WI38 (cell line): ENCODE data around the gene MPZL3.

Source experiments
- H3K4me3 ChIP-seq: 2 replicates; pipeline ENCODE4 v1.5.1; 2011; ENCODE audit warnings: low read depth, mild to moderate bottlenecking, control low read depth, low read length
- TF ChIP-seq, protein P1 (sequence below): IDR thresholded peaks from 2 replicates; pipeline ENCODE4 v1.5.1; 2012; ENCODE audit warnings: low read depth, mild to moderate bottlenecking, control low read depth, low read length

Gene MPZL3

DNA sequence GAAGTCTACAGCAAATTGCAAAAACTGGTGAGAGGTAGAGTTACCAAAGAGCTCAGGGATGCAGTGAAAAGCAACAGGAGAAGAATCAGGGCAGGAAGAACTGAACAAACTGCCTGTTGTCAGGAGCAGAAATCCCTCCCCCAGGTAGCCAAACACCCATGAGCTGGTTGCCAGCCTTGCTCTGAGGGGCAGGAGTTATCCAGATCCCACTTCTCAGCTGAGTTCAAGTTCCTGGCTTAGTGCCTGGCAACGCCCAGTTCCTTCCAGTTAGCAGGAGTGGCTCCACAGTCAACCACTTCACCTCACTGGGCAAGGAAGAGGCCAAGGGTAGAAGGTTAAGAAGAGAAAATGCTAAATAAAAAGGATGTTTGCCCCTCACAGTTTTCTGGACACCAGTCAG, 13.8 kb upstream of the MPZL3 start:
- TF ChIP-seq, protein P1, sequence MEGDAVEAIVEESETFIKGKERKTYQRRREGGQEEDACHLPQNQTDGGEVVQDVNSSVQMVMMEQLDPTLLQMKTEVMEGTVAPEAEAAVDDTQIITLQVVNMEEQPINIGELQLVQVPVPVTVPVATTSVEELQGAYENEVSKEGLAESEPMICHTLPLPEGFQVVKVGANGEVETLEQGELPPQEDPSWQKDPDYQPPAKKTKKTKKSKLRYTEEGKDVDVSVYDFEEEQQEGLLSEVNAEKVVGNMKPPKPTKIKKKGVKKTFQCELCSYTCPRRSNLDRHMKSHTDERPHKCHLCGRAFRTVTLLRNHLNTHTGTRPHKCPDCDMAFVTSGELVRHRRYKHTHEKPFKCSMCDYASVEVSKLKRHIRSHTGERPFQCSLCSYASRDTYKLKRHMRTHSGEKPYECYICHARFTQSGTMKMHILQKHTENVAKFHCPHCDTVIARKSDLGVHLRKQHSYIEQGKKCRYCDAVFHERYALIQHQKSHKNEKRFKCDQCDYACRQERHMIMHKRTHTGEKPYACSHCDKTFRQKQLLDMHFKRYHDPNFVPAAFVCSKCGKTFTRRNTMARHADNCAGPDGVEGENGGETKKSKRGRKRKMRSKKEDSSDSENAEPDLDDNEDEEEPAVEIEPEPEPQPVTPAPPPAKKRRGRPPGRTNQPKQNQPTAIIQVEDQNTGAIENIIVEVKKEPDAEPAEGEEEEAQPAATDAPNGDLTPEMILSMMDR = no peak
- H3K4me3 ChIP-seq = no peak overlapping the region

GRCh38 chr11:118264569-118265465, 12.7 kb upstream of the MPZL3 start:
- no peak overlapping the region for H3K4me3 ChIP-seq
- TF ChIP-seq, protein P1 = no peak

DNA sequence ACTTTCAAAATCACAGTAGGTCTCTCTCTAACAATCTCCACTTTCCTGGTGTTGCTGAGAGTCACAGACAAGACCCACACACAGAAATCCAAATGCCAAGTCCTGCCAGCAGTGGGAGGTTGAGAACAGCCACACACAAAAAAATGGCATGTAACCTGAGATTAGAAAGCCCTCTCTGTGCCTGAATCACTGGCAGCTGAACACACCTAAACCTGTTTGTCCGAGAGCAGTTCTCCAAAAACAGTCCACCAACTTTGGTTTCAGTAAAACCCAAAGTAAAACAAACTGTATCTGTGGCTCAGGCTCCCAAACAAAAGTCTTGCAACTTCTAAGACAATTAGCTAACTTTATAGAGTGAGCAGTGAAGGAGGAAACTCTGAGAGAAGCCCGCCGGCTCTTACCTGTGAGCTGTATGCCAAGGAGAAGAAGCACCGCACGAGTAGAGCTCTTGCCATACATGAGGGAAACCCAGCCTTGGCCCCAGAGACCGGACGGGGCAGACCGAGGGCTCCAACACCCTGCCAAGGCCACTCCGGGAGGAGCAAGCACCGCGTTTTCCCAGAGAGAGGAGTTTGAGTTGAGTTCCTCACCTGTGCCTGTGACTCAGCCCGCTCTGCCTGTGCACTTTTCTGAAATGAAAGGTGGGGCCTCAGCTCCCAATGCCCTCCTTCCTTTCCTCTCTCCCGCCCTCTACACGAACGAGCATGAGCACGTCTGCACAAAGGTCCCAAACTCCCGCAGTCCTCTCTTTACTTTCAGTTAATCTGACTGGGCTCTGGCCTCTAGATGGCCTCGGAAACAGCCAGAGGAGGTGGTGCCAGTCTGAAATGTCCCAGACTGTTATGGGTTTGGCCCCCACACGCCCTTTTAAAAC, 11.8 kb upstream of the MPZL3 start, which contains the start of gene MPZL2:
Gene MPZL2, minus strand, starts transcription at position 603 of the 874 bp plus-strand sequence. Its CDS starts 144 bp downstream, at position 459.
- H3K4me3 ChIP-seq = no peak within 1 kb of the TSS
- TF ChIP-seq, protein P1 = no peak

- H3K4me3 ChIP-seq = no peak overlapping the region
- TF ChIP-seq, protein P1 = no peak
Observed at GRCh38 chr11:118263112-118263511, 10.9 kb upstream of the MPZL3 start.

GRCh38 chr11:118260353-118260752, 8.2 kb upstream of the MPZL3 start:
- no peak overlapping the region for H3K4me3 ChIP-seq
- TF ChIP-seq, protein P1 = no peak

GRCh38 chr11:118259138-118259537, 7.0 kb upstream of the MPZL3 start:
- H3K4me3 ChIP-seq = no peak overlapping the region
- TF ChIP-seq, protein P1 = no peak
